AG09309 (cell line): ENCODE results near the gene CYTH1.

Source experiments
- DNase-seq: peaks from one replicate; pipeline ENCODE4 v3.0.0-alpha.2; 2010; ENCODE audit warnings: low read depth
- H3K4me3 ChIP-seq: 2 replicates; pipeline ENCODE4 v1.5.1; 2011; ENCODE audit warnings: mild to moderate bottlenecking, low read depth, low read length, moderate library complexity; ENCODE audit not compliant: control insufficient read depth
- TF ChIP-seq, protein P1 (sequence below): IDR thresholded peaks from 2 replicates; pipeline ENCODE4 v1.5.1; 2011; ENCODE audit warnings: mild to moderate bottlenecking, low read depth, low read length, inconsistent platforms; ENCODE audit not compliant: insufficient read depth, control insufficient read depth; ENCODE audit errors: missing control alignments

Gene CYTH1

DNA sequence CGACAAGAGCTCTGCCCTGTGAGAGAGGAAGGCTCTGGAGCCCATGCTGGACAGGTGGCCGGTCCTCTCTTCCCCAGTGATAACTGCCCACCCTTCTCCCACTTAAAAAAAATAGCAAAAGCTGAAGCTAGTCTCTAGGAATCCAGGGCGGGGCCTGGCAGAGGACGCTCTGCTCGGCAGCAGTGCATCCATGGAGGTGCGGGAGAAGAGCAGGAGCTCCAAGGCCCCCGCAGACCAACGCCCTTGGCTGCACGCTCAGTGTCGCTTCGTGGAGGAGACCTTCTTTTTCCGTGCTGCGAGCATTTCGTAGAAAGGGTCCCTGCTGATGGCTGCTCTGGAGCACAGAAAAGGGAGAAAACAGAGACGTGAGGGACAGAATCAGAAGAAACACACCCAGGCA is 106.2 kb downstream of the CYTH1 start:
- TF ChIP-seq, protein P1, sequence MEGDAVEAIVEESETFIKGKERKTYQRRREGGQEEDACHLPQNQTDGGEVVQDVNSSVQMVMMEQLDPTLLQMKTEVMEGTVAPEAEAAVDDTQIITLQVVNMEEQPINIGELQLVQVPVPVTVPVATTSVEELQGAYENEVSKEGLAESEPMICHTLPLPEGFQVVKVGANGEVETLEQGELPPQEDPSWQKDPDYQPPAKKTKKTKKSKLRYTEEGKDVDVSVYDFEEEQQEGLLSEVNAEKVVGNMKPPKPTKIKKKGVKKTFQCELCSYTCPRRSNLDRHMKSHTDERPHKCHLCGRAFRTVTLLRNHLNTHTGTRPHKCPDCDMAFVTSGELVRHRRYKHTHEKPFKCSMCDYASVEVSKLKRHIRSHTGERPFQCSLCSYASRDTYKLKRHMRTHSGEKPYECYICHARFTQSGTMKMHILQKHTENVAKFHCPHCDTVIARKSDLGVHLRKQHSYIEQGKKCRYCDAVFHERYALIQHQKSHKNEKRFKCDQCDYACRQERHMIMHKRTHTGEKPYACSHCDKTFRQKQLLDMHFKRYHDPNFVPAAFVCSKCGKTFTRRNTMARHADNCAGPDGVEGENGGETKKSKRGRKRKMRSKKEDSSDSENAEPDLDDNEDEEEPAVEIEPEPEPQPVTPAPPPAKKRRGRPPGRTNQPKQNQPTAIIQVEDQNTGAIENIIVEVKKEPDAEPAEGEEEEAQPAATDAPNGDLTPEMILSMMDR: no peak
- DNase-seq: no peak
- no peak overlapping the region for H3K4me3 ChIP-seq

GRCh38 chr17:78675316-78675616 is 106.8 kb downstream of the CYTH1 start:
- TF ChIP-seq, protein P1: no peak
- no peak overlapping the region for H3K4me3 ChIP-seq
- DNase-seq: no peak

DNA sequence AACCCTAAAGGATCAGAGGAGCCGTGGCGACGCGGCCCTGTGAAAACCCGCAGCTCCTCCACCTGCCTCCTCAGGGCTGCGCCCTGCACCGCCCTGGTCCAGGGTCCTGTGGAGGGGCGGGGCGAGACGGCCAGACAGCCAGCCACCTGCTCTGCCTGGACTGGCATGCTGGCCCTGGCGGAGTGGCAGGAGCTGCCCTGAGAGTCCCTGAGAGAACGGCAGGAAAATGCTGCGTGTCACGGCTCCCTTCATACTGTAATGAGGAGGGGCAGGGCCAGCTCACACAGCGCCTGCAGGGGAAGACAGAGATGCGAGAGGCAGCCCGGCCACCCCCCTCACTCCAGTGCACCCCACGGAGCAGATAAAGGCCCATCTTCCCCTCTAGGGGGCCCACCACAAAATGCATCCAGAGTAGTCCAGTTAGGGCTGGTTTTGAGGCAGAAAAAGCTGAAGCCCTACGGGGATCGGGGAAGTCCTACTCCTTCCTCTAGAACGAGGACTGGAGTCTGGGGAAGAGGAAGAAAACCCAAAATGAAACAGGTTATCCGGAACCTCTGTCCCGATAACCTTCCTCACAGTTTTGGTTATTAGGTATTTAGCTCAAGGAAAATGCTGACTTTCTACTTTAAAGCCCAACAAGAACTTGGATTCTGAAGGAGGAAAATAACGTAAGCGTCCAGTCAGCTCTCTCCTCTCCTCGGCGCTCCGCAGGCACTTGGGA is 107.3 kb downstream of the CYTH1 start:
- DNase-seq: no peak
- no peak overlapping the region for H3K4me3 ChIP-seq
- TF ChIP-seq, protein P1: no peak

DNA sequence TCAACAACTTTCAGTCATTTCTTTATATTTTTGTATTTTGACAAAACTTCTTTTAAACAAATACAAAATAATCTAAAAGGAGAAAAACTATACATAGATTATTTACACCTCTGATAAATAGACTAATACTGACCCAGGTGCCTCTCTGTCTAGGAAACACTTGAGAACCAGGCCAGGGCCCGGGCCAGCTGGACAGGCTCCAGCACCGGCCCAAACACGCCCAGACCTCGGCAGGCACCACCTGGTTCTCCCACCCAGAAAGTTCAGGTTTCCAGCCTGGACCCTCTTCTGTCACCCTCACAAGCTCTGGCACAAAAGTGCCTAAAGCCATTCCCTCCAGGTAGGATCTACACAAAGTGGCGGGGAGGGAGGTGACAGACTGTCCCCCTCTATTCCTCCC is 107.9 kb downstream of the CYTH1 start:
- no peak for DNase-seq
- H3K4me3 ChIP-seq: no peak overlapping the region
- TF ChIP-seq, protein P1: no peak

DNA sequence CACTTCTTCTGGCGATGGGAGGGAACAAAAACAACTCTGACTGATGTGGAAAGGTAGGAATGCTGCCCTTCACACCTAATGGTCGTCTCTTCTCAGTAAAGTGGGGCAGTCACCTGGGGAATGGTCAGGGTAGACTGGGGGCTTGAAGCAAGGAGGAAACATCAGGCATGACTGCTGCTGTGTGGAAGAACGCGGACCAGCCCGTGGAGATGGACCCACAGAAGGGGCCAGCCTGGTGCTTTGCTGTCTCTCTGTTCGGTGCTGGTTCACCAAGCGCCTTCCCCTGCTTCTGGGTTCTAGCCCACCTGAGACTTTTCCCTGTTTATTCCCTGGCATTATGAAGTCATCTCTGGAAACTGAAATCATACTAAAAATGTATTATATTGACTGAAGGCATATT is 108.7 kb downstream of the CYTH1 start:
- no peak overlapping the region for H3K4me3 ChIP-seq
- TF ChIP-seq, protein P1: no peak
- DNase-seq: no peak

- no peak overlapping the region for H3K4me3 ChIP-seq
- TF ChIP-seq, protein P1: no peak
- no peak for DNase-seq
Measured at GRCh38 chr17:78672871-78673371, 109.2 kb downstream of the CYTH1 start.
